SIG-M5 (cell line): ENCODE data around the gene ZNF892.
"Not testable (repeated sequence)": the region's sequence is repeated elsewhere in the genome, so short reads cannot be mapped to it uniquely, and the experiment has no call there.

Source experiments
- DNase-seq: peaks from one replicate; lab custom pipeline; 2025; lab: John Stamatoyannopoulos, UW

The ZNF892 gene

GRCh38 chr2:95225658-95226057, 18.3 kb downstream of the ZNF892 start:
- DNase-seq = no peak

- DNase-seq = no peak
Observed at GRCh38 chr2:95231723-95232122, 24.4 kb downstream of the ZNF892 start.

DNA sequence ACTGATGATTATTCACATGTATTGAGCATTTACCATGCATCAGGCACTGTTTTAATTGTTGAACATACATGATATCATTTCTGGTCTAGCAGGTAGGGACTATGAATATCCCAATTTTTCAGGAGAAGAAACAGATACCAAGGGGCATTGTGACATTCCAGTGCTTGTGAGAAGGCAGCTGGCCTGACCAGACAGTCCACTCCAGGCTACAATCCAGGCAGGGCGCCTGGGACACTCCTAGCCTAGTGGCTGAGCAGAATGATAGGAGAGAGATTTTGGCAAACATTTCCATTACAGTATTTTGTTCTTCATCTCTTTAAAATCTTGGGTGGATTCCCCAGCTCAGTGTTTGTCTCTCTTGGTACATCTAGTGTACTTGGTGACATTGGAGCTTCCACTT, 24.9 kb downstream of the ZNF892 start:
- no peak for DNase-seq

DNA sequence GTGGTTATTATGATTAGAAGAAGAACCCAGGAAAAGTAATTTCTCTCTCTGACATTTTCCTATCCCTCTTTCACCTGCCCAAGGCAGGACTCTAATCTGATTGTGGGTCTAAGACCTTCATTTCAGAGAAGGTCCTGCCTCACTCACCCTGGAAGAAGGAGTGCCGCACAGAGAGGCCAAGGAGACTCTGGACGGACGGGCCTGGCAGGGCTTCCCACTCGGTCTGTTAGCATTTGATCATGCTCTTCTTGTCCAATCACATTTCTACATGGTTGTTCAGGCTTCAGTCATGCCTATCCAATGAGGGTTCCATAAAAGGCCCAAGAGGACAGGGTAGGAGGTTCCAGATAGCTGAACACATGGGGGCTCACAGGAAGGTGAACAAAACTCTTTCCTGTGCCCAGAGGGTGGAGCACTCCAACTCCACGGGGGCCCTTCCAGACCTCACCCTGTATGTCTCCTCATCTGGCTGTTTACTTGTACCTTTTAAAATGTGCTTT, 27.0 kb downstream of the ZNF892 start:
- DNase-seq = no peak

GRCh38 chr2:95234816-95235215, 27.5 kb downstream of the ZNF892 start:
- DNase-seq = no peak

DNA sequence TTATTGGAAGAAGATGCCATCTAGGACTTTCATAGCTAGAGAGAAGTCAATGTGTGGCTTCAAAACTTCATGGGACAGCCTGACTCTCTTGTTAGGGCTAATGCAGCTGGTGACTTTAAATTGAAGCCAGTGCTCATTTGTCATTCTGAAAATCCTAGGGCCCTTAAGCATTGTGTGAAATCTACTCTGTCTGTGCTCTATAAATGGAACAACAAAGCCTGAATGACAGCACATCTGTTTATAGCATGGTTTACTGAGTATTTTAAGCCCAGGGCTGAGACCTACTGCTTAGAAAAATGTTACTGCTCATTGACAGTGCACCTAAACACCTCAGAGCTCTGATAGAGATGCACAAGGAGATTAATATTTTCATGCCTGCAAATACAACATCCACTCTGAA, 30.8 kb downstream of the ZNF892 start:
- no peak for DNase-seq

DNA sequence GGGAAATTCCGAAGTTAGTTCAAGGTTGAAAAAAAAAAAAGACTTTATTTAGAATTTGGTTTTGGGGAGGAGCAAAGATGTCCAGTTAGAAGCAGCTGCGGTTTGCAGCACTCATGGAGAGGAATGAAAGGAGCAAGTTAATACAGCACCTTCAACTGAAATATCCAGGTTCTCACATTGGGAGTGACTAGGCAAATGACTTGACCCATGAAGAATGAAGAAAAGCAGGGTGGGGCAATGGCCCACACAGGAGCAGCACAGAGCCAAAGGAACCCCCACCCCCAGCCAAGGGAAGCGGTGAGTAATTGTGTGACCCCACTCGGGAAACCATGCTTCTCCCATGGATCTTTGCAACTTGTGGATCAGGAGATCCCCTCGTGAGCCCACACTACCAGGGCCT, 32.8 kb downstream of the ZNF892 start:
- no peak for DNase-seq

GRCh38 chr2:95240556-95240955, 33.2 kb downstream of the ZNF892 start:
- no peak for DNase-seq

GRCh38 chr2:95242084-95242483, 34.8 kb downstream of the ZNF892 start:
- not testable (repeated sequence) for DNase-seq
